Measurements from ENCODE around the gene CENPO.
"Not testable (repeated sequence)": the region's sequence is repeated elsewhere in the genome, so short reads cannot be mapped to it uniquely, and the experiment has no call there.

The CENPO gene

GRCh38 chr2:24791452-24791851 lies 1.8 kb upstream of the CENPO start:
- no peak for DNase-seq

- no peak for DNase-seq
Measured at GRCh38 chr2:24792542-24792873, 717 bp upstream of the CENPO start.

GRCh38 chr2:24793761-24794435 lies 673 bp downstream of the CENPO start:
- DNase-seq = peak; percentile 18

- no peak for DNase-seq
Measured at GRCh38 chr2:24797644-24798043, 4.4 kb downstream of the CENPO start.

- DNase-seq = not testable (repeated sequence)
Measured at GRCh38 chr2:24800487-24800886, 7.3 kb downstream of the CENPO start.

- not testable (repeated sequence) for DNase-seq
Measured at GRCh38 chr2:24805811-24806660, 12.8 kb downstream of the CENPO start.

GRCh38 chr2:24806661-24807036 lies 13.4 kb downstream of the CENPO start:
- DNase-seq = no peak

- no peak for DNase-seq
Measured at GRCh38 chr2:24809316-24810007, 16.2 kb downstream of the CENPO start.

GRCh38 chr2:24813691-24814137 lies 20.5 kb downstream of the CENPO start:
- DNase-seq = no peak

GRCh38 chr2:24814516-24814915 lies 21.3 kb downstream of the CENPO start:
- no peak for DNase-seq

GRCh38 chr2:24815171-24815570 lies 21.9 kb downstream of the CENPO start:
- DNase-seq = no peak

- DNase-seq = no peak
Measured at GRCh38 chr2:24816404-24816803, 23.2 kb downstream of the CENPO start.

GRCh38 chr2:24816884-24817283 lies 23.7 kb downstream of the CENPO start:
- DNase-seq = no peak

GRCh38 chr2:24818721-24819167 lies 25.5 kb downstream of the CENPO start:
- no peak for DNase-seq

- DNase-seq = no peak
Measured at GRCh38 chr2:24819442-24820174, 26.4 kb downstream of the CENPO start.

- no peak for DNase-seq
Measured at GRCh38 chr2:24820175-24820513, 26.9 kb downstream of the CENPO start.

GRCh38 chr2:24820598-24821432 lies 27.6 kb downstream of the CENPO start:
- no peak for DNase-seq

GRCh38 chr2:24821433-24821891 lies 28.2 kb downstream of the CENPO start:
- no peak for DNase-seq

- no peak for DNase-seq
Measured at GRCh38 chr2:24822049-24822706, 29.0 kb downstream of the CENPO start.

- no peak for DNase-seq
Measured at GRCh38 chr2:24824071-24824588, 30.9 kb downstream of the CENPO start.
